IgD-negative memory B cell (primary cell): ENCODE results near the gene TIMP1. TPM values are rescaled to one million over a fixed set of nuclear protein-coding genes. Genes with fewer than 3 reads are reported as not detected.
A peak's percentile ranks its signal among the peaks of the same experiment; 100 is the strongest.

Experiments used
- H3K27ac Mint-ChIP-seq, 3 donors: one replicate each; pipeline ENCODE4 v1.8.0; 2020 to 2022; ENCODE audit warnings: mild to moderate bottlenecking in 3 of 3, mixed read lengths in 3 of 3, moderate library complexity in 1 of 3
- H3K27me3 Mint-ChIP-seq: one replicate; pipeline ENCODE4 v1.8.0; 2021; ENCODE audit warnings: mixed read lengths
- H3K36me3 Mint-ChIP-seq: one replicate; pipeline ENCODE4 v1.8.0; 2020; ENCODE audit warnings: mild to moderate bottlenecking, mixed read lengths
- H3K4me1 Mint-ChIP-seq, 3 donors: one replicate each; pipeline ENCODE4 v1.8.0; 2020 to 2022; ENCODE audit warnings: mixed read lengths in 3 of 3, mild to moderate bottlenecking in 1 of 3
- H3K4me3 Mint-ChIP-seq, 4 donors: one replicate each; pipeline ENCODE4 v1.8.0; 2020 to 2022; ENCODE audit warnings: mild to moderate bottlenecking in 4 of 4, mixed read lengths in 4 of 4, moderate library complexity in 3 of 4
- H3K9me3 Mint-ChIP-seq, 3 donors: one replicate each; pipeline ENCODE4 v1.8.0; 2020 to 2021; ENCODE audit warnings: mixed read lengths in 3 of 3, mild to moderate bottlenecking in 1 of 3
- polyA plus RNA-seq: library from polyadenylated mRNA; unstranded; fragments of 300-500 nt; fragmentation: Illumina TruSeq; gene quantifications from one replicate; pipeline ENCODE4 v1.2.3, GENCODE V29; 2021

The TIMP1 gene
- polyA plus RNA-seq, 1 donor from 2014 or later: 22.8 TPM

DNA sequence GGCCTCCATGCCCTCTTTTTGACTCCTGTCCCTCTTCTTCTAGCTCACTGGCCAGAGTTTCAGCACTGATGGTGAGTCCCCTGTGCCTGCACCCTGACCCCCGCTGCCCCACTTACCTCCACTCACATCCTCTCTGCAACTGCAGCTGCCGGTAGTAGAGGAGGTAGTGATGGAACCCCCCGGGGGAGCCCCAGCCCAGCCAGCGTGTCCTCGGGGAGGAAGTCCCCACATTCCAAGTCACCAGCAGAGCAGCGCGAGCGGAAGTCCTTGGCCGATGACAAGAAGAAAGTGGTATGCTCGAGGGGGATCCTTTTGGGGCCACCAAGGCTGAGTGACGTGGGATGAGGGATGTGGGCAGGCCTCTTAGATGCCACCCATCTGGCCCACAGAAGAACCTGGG, 15.4 kb upstream of the TIMP1 start:
- Mint-ChIP-seq H3K36me3 (peaks cover 7% of the 10 kb centered on the region), H3K27ac (peak overlapping the region in 1 of 3 donors; percentile 78), H3K4me3 (peak overlapping the region in 1 of 4 donors; percentile 32), H3K4me1 (peaks cover 5 to 12% (median 9%) of the 10 kb centered on the region in 3 donors), H3K9me3 (no peaks in the 10 kb centered on the region), H3K27me3 (peaks cover 3% of the 10 kb centered on the region)

DNA sequence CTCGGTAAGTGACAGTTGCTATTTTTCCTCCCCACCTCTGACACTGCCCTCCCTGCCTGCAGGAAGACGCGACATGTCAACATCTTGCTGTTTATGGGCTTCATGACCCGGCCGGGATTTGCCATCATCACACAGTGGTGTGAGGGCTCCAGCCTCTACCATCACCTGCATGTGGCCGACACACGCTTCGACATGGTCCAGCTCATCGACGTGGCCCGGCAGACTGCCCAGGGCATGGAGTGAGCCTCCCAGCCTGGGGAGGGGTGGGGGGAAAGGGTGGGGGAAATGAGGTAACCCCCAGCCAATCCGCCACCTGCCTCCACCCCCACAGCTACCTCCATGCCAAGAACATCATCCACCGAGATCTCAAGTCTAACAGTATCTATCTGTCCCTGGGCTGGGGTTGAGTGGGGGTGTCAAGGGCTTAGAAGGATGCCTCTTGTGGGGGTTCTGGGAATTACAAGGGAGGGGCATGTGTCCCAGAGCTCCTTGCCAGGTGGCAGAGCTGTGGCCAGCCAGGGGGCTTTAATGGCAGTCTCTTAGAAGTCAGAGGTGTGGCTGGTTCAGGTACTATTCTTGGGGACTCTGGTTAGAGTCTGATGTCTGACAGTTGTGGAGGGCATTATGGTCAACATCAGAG, 13.5 kb upstream of the TIMP1 start:
- Mint-ChIP-seq H3K4me3 (no peak overlapping the region), H3K36me3 (peaks cover 11% of the 10 kb centered on the region), H3K9me3 (no peaks in the 10 kb centered on the region), H3K27ac (peak overlapping the region in 1 of 3 donors; percentile 83), H3K4me1 (peaks cover 5 to 9% (median 8%) of the 10 kb centered on the region in 3 donors), H3K27me3 (peaks cover 7% of the 10 kb centered on the region)

DNA sequence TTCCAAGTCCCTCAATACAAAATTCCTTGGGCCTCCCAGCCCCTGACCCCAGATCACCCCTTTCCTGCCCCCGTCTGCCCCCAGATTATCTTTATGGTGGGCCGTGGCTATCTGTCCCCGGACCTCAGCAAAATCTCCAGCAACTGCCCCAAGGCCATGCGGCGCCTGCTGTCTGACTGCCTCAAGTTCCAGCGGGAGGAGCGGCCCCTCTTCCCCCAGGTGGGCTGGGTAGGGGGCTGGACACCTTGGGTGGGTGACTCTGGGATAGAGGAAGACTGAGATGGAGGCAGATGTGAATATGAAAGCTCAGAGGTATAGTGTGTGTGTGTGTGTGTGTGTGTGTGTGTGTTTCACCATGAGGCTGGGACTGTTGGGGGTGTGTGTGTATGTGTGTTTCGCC, 11.4 kb upstream of the TIMP1 start:
- peak overlapping the region in 2 of 3 donors; percentile 81 to 82 for H3K27ac Mint-ChIP-seq
- peaks cover 0 to 5% (median 3%) of the 10 kb centered on the region in 3 donors for H3K4me1 Mint-ChIP-seq
- H3K9me3 Mint-ChIP-seq: no peaks in the 10 kb centered on the region
- H3K4me3 Mint-ChIP-seq: no peak overlapping the region
- peaks cover 11% of the 10 kb centered on the region for H3K36me3 Mint-ChIP-seq
- H3K27me3 Mint-ChIP-seq: peaks cover 8% of the 10 kb centered on the region

- Mint-ChIP-seq H3K27me3 (peaks cover 8% of the 10 kb centered on the region), H3K36me3 (peaks cover 11% of the 10 kb centered on the region), H3K4me1 (peaks cover 0 to 5% (median 2%) of the 10 kb centered on the region in 3 donors), H3K9me3 (no peaks in the 10 kb centered on the region), H3K4me3 (no peak overlapping the region), H3K27ac (no peak overlapping the region)
Measured at GRCh38 chrX:47571215-47571614, 11.0 kb upstream of the TIMP1 start.

DNA sequence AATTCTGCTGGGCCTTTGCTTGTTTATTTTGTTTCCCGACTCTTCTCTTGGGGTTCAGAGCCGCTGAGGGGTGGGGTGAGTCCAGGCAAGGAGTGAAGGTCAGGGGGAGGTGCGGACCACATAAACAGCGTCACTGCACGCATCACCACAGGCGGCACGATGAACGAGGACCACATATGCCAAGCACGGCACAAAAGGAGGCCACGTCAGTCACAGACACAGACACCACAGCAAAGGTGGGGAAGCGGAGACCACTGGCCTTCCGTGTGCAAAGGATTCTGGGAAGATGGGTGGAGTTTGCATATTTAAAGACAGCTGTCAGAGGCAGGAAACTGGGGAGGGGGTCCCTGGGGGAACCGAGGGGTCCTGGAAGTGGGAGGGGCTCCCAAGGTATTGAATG, 10.3 kb upstream of the TIMP1 start:
- peak overlapping the region in 1 of 3 donors; percentile 50 for H3K27ac Mint-ChIP-seq
- H3K9me3 Mint-ChIP-seq: no peaks in the 10 kb centered on the region
- H3K36me3 Mint-ChIP-seq: peaks cover 11% of the 10 kb centered on the region
- H3K27me3 Mint-ChIP-seq: peaks cover 8% of the 10 kb centered on the region
- peaks cover 0 to 5% (median 1%) of the 10 kb centered on the region in 3 donors for H3K4me1 Mint-ChIP-seq
- H3K4me3 Mint-ChIP-seq: no peak overlapping the region

DNA sequence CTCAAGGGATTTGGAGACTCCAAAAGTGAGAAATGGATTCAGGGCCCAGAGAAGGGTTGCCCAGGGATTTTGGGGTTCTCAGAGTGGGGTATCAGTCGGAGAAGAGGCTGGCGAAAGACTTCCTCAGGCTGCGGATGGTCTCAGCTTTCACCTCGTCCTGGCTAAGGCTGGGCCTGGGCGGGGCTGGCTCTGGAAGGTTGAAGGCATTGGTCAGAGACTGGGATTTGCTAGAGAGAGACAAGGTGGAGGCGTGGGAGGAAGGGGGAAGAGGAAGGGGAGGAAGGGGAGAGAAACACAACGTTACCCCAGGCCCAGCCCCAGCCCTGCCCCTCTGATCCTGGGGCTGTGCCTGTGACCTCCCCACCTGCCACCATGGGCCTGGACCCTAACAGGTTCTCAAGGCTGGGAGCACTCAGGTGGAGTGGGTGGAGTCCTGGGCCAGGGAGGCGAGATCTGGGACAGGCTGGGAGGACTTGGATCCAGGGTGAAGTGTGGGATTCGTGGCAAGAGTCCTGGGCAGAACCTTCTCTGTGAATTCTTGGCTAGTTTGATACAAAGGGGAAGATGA, 9.4 kb upstream of the TIMP1 start:
- Mint-ChIP-seq H3K4me1 (peaks cover under 1 to 3% (median 1%) of the 10 kb centered on the region in 3 donors), H3K9me3 (no peaks in the 10 kb centered on the region), H3K4me3 (no peak overlapping the region), H3K27ac (peak overlapping the region in 1 of 3 donors; percentile 36), H3K27me3 (peaks cover 10% of the 10 kb centered on the region), H3K36me3 (peaks cover 10% of the 10 kb centered on the region)

- H3K27me3 Mint-ChIP-seq: peaks cover 12% of the 10 kb centered on the region
- H3K36me3 Mint-ChIP-seq: peaks cover 10% of the 10 kb centered on the region
- H3K4me3 Mint-ChIP-seq: peak overlapping the region in 1 of 4 donors; percentile 66
- no peaks in the 10 kb centered on the region for H3K9me3 Mint-ChIP-seq
- H3K4me1 Mint-ChIP-seq: peaks cover 3 to 5% (median 4%) of the 10 kb centered on the region in 3 donors
- H3K27ac Mint-ChIP-seq: peak overlapping the region in 1 of 3 donors; percentile 36
Measured at GRCh38 chrX:47573341-47574075, 8.7 kb upstream of the TIMP1 start.

DNA sequence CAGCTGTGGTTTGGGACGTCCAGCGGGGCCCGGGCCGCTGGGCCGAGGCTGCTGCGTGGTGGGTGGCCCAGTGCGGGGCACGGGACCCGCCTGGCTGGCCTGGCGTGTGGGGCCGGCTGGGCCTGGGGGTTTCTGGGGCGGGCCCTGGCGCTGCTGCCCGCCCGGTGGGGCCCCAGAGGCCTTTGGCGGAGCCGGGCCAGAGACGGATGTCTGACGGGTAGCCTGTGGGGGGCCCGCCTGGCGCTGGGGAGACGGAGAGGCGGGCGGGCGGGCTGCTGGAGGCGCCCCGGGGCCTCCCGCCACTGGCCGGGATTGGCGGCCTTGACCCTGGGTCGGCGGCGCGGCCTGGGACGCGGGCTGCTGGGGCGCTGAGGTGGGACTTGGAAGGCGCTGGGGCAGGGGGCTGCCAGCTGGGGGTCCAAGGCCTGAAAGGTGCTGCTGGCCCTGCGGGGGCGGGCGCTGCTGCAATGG, 8.1 kb upstream of the TIMP1 start:
- H3K4me1 Mint-ChIP-seq: peaks cover 3 to 5% (median 4%) of the 10 kb centered on the region in 3 donors
- H3K4me3 Mint-ChIP-seq: no peak overlapping the region
- peaks cover 15% of the 10 kb centered on the region for H3K27me3 Mint-ChIP-seq
- H3K36me3 Mint-ChIP-seq: peaks cover 10% of the 10 kb centered on the region
- no peak overlapping the region for H3K27ac Mint-ChIP-seq
- no peaks in the 10 kb centered on the region for H3K9me3 Mint-ChIP-seq

DNA sequence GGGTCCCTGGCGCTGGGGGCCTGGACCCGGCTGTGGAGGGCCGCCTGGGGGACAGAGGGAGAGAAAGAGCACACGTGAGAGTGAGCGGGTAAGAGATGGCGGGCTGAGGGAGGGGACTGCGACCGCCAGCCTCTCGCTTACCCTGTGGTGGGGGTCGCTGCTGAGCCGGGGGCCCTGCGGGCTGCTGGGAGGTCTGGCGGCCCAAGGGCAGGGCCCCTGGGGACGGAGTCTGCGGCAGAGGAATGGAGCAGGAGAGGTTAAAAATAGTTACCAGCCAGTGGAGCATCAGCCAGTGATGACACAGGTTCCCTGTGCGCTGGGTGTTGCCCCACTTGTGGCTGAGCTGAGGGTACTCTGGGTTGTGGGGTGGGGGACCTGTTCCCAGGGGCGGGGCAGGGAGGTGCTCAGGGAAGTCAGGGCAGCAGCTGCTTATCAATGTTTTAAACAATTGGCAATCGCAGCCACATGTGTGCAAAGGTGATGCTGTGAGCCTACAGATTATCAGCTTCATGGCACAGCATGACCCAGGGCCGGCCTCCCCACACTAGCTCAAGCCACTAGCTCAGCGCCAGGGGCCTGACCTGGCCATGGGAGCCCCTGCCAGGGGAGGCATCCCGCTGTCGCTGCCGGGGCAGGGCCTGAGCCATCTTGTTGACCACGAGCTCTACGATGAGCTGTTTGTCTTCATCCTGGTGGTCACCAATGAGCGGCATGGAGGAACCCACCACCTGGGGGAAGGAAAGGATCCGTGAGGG, 7.5 kb upstream of the TIMP1 start:
- no peak overlapping the region for H3K27ac Mint-ChIP-seq
- H3K9me3 Mint-ChIP-seq: no peaks in the 10 kb centered on the region
- peaks cover 4 to 6% (median 5%) of the 10 kb centered on the region in 3 donors for H3K4me1 Mint-ChIP-seq
- peaks cover 8% of the 10 kb centered on the region for H3K36me3 Mint-ChIP-seq
- H3K27me3 Mint-ChIP-seq: peaks cover 19% of the 10 kb centered on the region
- no peak overlapping the region for H3K4me3 Mint-ChIP-seq

DNA sequence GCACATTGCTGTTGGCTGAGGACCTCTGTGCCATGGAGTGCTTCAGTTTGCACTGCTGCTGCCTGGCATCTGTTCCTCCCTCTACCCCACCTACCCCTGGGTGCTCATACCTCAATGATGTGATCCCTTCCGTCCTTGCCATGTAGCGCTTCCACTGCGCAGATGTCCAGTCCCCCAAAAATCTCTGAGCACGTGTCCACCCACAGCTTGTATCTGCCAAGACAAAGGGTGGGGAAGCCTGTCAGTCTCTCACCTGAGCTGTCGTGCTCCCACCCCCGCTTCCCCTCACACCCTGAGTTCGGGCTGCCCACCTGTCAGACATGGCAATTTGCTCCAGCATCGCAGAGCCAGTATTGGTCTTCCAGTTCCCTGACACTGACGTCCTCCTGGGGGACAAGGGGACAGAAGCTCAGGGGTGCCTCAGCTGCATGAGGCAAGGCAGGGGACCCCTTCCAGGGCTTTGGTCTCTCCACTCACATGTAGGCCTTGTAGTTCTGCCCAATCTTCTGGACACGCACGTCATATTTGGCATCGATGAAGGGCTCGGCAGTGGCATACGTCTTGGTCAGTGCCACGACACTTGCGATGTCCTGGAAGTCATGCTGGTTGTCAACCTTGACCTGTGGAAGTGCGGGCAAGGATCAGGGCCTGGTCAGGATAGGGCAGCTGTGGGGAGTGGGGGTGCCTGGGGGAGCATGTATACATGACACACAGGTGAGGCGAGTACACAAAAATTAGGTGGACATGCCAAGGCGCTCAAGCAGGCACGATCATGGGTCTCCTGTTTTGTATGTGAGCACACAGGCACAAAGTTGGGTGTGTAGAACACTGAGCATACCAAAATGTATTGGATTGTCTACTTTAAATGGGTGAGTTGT, 6.0 kb upstream of the TIMP1 start:
- Mint-ChIP-seq H3K4me1 (peaks cover 4 to 7% (median 5%) of the 10 kb centered on the region in 3 donors), H3K27me3 (peaks cover 19% of the 10 kb centered on the region), H3K4me3 (peak overlapping the region in 1 of 4 donors; percentile 2), H3K27ac (no peak overlapping the region), H3K9me3 (no peaks in the 10 kb centered on the region), H3K36me3 (peaks cover 8% of the 10 kb centered on the region)

GRCh38 chrX:47577424-47577823, 4.8 kb upstream of the TIMP1 start:
- no peaks in the 10 kb centered on the region for H3K9me3 Mint-ChIP-seq
- H3K36me3 Mint-ChIP-seq: peaks cover 3% of the 10 kb centered on the region
- H3K27ac Mint-ChIP-seq: peak overlapping the region in 2 of 3 donors; percentile 44 to 59
- peaks cover 5 to 9% (median 9%) of the 10 kb centered on the region in 3 donors for H3K4me1 Mint-ChIP-seq
- H3K27me3 Mint-ChIP-seq: peaks cover 18% of the 10 kb centered on the region
- no peak overlapping the region for H3K4me3 Mint-ChIP-seq

GRCh38 chrX:47577901-47578300, 4.3 kb upstream of the TIMP1 start:
- peaks cover 5 to 9% (median 9%) of the 10 kb centered on the region in 3 donors for H3K4me1 Mint-ChIP-seq
- peaks cover 16% of the 10 kb centered on the region for H3K27me3 Mint-ChIP-seq
- no peaks in the 10 kb centered on the region for H3K9me3 Mint-ChIP-seq
- H3K4me3 Mint-ChIP-seq: no peak overlapping the region
- H3K36me3 Mint-ChIP-seq: peaks cover 3% of the 10 kb centered on the region
- H3K27ac Mint-ChIP-seq: no peak overlapping the region

GRCh38 chrX:47578692-47579091, 3.5 kb upstream of the TIMP1 start:
- Mint-ChIP-seq H3K4me1 (peaks cover 5 to 9% (median 6%) of the 10 kb centered on the region in 3 donors), H3K9me3 (no peaks in the 10 kb centered on the region), H3K27ac (no peak overlapping the region), H3K4me3 (peak overlapping the region in 1 of 4 donors; percentile 2), H3K36me3 (no peaks in the 10 kb centered on the region), H3K27me3 (peaks cover 13% of the 10 kb centered on the region)

DNA sequence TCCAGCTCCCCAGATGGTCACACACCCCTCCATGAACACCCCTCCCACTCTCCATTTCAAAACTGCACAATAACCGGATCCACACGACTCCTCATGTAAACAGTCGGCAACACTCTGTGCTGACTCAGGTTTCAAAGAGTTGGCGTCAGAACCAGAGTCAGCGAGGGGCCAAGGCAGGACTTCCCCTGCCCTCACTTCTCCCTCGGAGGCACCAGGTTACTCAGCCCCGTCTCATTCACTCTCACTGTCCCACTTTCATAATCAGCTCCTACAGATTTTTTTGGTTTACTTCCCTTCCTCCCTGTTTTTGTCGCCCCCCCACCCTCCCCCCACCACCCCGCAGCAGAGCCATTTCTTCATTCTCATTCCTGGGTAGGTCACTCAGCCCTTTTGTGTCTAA, 2.7 kb upstream of the TIMP1 start:
- H3K27me3 Mint-ChIP-seq: peaks cover 13% of the 10 kb centered on the region
- no peaks in the 10 kb centered on the region for H3K36me3 Mint-ChIP-seq
- no peak overlapping the region for H3K27ac Mint-ChIP-seq
- H3K4me1 Mint-ChIP-seq: peaks cover 5 to 9% (median 6%) of the 10 kb centered on the region in 3 donors
- H3K4me3 Mint-ChIP-seq: no peak overlapping the region
- no peaks in the 10 kb centered on the region for H3K9me3 Mint-ChIP-seq
